Stimulated activated CD8-positive, alpha-beta memory T cell treated with anti-CD3 and anti-CD28 coated beads, Interleukin-2, amount 100 ng/mL, for 1 hour (primary cell): Measurements from ENCODE around the gene ONECUT1.
"Not testable (repeated sequence)": the region's sequence is repeated elsewhere in the genome, so short reads cannot be mapped to it uniquely, and the experiment has no call there.

ENCODE experiments used
- DNase-seq, 2 donors: peaks; one replicate each; pipeline ENCODE4 v3.0.0-alpha.2; 2020; ENCODE audit warnings: low read depth in 2 of 2

ONECUT1 gene

DNA sequence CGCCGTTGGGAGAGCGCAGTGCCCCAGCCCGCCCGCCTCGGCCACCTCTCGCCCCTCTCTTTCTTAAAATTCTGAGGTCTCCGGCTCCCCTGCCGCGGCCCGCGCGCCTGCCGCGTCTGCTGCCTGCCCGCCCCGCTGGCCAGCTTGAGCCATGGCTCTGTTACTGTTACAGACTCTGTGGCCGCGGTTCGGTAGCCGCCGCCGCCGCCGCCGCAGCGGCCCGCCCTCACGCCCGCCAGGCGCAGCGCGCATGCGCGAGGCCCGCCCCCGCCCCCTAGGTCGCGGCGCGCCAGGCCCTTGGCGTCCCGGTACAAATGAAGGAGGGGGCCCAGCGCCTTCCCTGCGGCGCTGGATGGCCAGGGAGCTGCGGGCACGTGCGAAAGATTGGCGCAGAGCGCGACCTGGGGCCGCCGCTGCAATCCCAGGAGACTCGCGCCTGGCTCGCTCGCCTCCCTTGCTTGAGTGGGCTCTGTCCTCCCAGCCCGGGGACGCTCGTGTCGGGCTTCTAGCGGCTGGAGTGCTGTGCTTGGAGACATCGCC lies at the start of gene ONECUT1:
Gene ONECUT1, minus strand, starts transcription at position 168 of the 540 bp plus-strand sequence. CDS start 452 bp downstream, outside the sequence.
- DNase-seq, result peak in 1 of 2 donors; percentile 13

DNA sequence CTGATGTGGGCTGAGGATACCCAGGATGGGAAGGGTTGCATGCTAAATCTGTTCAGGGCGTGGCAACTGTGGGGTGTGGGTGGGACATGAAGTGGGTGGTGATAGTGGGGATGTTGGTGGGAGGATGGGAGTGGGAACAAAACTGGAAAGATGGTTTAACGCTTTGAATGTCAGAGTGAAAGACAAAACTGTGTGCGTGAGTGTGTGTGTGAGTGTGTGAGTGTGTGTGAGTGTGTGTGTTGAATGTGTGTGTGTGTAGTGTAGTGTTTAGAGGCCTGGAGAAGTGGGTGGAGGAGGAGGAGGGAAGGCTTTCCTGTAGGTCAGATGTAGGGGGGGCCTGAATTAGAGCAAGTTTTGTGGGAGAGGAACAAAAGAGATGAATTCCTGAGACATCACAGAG lies 44.2 kb upstream of the ONECUT1 start:
- DNase-seq, result no peak

DNA sequence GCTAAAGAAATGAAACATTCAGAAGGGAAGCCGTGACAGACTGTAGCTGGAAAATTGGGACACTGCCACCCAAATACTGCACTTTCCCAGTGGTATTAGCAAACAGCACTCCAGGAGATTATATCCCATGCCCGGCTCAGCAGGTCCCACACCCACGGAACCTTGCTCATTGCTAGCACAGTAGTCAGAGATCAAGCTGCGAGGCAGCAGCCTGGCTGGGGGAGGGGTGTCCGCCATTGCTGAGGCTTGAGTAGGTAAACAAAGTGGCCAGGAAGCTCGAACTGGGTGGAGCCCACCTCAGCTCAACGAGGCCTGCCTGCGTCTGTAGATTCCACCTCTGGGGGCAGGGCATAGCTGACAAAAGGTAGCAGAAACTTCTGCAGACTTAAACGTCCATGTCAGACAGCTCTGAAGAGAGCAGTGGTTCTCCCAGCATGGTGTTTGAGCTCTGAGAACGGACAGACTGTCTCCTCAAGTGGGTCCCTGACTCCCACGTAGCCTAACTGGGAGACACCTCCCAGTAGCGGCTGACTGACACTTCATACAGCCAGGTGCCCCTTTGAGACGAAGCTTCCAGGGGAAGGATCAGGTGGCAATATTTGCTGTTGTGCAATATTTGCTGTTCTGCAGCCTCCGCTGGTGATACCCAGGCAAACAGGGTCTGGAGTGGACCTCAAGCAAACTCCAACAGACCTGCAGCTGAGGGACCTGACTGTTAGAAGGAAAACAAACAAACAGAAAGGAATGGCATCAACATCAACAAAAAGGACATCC lies 34.2 kb upstream of the ONECUT1 start:
- DNase-seq, result not testable (repeated sequence)

DNA sequence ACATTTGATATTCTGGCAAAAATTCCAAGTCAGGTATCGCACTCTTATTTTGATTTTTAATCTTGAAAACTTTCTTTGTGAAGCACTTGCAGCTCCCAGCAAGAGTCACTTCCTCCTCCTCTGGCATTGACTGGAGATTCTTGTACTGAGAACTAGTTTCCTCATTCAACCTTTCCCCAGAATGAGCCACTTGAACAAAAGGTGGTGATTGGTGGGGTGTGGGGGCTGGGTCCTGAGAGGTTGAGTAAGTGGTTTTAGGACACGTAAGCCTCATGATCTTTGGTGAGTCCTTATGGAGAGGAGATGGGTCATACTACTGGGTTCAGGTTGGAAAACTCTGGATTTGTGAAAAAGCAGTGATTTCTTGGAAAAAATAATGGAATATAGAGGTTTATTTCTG lies 32.3 kb upstream of the ONECUT1 start:
- DNase-seq, result no peak

DNA sequence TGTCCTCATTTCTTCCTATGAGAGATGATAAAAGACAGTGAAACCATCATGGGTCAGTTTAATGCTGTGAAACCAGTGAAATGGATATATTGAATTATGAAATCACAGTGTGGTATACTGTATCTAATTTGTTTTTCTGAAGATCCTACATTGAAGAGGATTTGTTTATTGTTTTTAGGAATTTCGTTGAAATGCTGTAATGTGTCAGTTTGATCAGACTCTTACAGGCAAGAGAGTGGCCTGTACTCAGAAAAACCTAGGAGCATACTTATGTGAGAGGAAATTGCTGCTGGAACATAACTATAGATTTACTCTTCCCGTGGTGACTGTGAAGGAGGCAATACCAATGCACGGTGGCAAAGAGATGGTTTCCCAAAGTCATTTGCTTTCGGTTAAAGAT lies 29.1 kb upstream of the ONECUT1 start:
- DNase-seq, result no peak

DNA sequence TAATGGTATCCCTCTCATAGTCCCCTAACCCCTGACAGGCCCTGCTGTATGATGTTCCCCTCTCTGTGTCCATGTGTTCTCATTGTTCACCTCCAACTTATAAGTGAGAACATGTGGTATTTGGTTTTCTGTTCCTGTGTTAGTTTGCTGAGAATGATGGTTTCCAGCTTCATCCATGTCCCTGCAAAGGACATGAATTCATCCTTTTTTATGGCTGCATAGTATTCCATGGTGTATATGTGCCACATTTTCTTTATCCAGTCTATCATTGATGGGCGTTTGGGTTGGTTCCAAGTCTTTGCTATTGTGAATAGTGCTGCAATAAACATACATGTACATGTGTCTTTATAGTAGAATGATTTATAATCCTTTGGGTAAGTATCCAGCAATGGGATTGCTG lies 25.8 kb upstream of the ONECUT1 start:
- not testable (repeated sequence) for DNase-seq

DNA sequence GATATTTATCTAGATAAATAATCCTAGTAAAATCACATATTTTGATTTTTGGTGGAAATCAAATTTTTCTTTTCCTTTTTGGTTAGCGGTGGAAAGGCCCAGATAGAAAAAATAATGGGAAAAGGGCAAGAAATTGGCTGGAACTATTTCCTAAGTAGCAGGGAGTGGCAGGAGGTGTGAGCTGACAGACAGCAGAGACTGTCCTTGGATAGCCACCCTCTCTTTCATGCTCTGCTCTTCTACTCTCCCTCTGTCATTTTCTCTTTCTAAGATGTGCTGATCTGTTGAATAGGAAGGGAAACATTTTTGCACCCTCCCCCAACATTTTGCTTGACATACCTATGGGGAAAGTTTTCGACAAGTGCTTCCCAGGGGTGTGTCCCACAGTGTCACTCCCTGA lies 18.9 kb upstream of the ONECUT1 start:
- no peak for DNase-seq

DNA sequence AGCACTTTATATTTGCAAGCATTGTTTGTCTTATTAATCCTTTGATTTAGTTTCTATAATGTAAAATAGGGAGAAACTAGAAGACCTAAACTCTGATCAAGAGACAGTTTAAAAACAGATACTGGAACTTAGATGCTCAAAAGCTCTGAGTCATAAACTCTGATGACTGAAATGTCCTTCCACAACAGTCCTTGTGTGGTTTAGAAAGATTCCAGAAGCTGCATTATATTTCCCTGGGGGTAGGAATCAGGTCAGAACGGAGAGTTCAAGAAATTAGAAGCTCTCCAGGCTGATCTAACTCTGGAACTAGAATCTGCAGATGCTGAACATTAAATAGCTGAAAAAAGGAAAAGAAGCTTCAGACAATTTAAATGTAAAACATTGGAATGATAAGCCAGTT lies 18.3 kb upstream of the ONECUT1 start:
- DNase-seq, result no peak

DNA sequence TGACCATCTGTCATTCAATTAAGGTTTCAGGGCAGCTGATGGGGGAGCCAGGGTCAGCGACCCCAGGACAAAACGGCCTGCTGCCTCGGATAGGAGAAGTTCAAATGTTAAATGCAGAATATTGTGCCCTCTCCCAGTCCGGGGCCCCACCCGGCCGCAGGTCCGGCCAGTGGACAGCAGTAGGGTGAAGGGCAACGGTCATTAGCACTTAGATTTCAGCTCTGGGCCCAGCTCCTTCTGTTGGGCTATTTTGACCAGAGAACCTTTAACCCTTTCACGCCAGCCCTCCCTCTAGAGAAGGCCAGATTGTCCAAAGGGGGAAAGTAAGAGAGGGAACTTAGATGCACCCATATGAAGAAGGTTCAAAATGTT lies 16.1 kb upstream of the ONECUT1 start:
- DNase-seq, result no peak

DNA sequence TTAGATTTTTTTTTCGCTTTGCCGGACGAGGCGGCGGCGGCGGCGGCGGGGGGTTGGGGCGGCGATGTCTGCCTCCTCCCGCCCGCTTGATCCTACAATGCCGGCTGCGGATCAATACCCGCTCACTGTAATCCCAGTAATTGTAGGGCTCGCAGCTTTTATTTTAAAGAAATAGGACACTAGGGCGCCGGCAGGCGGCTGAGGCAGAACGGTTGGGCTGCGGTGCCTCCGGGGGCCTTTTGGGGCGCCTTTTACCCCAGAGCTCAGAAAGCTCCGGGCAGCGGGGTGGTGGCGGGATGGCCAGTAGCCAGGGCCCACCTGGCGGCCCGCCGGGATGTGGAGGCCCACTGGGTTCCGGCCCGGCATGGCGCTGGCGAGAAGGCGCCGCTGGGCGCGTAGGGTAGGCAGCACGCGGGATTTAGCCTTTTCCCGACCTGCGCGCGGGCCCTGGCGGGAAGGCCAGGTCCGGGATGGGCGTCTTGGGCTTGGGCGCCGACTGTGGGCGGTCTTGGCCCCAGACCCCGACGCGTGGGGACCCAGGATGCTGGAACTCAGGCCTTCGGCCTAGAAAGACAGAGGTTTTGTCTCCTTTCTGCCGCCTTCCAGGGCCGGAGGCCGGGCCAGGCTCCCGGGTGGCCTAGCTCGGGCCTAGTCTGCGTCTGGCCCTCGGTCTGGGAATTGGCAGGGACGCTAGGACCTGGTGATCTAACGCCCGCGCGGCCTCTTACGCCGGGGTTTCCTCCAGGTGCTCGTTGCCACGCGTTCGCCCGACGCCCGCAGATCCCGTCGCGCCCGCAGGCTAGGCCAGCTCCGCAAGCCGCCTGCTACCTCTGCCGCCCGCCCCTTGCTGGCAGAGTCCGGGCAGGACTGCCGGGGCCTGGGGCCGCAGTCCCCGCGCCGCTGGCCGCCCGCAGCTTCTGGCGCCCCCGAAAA lies 15.5 kb upstream of the ONECUT1 start:
- DNase-seq, result no peak

DNA sequence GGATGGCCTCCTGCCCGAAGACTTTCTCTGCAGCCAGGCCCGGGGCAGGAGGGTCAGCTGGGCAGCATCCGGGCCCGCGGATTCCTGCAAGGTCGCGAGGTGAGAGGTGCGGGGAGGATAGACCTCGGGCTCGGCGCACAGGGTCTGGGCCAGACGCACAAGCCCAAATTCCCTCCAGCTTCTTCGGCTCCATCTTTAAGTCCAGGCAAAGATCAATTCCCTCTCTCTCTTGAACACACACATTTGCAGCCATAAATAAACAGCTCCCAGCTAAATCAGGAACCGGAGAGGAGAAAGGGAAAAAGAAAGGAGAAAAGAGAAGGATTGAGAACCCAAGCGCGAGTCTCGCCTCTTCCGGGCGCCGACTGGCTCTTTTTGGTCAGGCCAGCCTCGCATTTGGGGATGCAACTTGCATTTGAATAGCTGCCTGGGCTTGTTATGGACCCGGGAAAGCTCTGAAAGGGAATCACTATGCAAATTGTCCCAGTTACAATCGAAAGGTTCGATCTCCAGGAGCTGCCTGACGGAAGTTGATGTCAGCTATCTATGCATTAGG lies 14.5 kb upstream of the ONECUT1 start:
- no peak for DNase-seq

DNA sequence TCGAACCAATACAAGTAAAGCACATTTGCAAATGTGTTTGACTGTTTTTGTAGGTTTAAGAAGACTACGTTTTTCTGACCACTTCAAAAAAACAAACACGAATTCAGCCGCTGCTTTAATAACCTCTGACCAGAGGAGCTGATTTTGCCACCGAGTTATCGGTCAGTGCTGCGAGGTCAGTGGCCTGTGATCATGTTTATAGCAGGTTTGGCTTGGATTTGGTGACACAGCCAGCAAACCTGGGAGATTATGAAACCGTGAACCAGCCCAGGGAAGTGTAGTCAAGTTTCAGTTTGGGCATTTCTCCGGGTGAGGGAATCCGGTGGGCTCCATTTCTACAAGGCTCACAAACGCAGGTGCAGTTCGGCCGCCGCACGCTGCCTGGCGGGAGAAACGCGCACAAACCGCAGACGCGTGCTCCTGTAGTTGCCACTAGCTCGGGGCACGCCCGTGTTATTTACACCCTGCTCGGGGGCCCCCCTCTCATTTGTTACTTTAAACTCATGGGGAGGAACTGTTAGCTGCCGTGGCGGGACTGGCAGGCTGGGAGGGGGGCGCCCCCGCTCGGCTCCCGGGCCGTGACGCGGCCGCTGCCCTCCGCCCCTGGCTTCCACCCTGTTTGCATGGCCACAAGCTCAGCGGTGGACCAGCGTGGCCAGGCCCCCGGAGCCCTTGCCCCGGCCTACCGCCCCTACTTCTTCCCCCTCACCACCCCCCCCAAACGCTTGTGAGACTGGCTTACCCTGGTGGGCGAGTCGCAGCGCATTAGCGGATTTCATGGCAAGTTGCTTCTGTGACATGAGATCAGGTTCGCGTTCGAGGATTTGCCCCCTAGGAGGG lies 13.6 kb upstream of the ONECUT1 start:
- DNase-seq, result no peak

DNA sequence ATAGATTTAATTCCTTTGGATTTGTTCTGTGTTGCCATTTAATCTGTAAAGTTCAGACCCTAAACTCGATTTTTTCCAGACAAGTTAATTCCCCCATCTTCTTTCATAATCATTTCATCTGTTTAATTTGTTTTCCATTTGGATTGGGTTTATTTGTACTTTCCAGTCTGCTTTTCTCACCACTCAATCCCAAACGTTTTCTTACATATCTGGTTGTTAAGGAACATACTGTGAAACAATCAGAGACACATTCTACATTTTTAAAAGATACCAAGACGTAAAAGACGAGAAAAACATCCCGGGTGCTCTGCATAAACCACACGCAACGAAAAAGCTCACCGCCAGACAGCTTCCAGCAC lies 13.0 kb upstream of the ONECUT1 start:
- DNase-seq, result no peak

DNA sequence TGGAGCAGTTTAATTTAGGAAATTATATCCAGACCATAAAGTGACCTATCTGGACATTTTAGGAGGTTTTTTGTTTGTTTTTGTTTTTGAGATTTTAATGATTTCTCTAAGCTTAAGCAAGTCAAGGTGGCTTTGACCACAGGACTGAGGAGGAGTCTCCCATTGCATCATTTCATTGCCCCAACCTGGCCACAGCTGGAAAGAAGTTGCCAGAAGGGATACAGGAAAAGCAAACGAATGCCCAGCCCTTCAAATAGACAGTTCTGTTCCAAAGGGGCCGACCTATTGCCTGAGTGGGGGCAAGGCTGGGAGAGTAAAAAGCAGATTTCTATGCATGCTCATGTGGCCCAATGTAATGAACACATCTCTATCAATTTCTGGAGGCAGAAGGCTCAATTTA lies 12.0 kb upstream of the ONECUT1 start:
- no peak for DNase-seq

DNA sequence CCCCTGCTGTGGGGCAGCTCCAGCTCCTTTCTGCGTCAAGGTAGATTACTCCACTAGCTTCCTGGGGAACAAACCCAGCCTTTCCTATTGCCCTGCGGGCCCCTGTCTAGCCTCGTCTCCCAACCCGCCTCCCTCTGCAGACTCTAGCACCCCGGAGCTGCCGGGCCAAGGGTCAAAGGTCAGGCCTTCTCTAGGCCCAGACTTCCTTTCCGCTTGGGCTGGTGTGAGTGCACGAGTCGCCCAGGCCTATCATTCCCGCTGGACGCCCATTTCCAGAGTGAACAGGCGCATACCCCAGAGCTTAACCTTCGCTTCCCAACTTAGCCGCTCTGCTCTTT lies 11.6 kb upstream of the ONECUT1 start:
- no peak for DNase-seq

DNA sequence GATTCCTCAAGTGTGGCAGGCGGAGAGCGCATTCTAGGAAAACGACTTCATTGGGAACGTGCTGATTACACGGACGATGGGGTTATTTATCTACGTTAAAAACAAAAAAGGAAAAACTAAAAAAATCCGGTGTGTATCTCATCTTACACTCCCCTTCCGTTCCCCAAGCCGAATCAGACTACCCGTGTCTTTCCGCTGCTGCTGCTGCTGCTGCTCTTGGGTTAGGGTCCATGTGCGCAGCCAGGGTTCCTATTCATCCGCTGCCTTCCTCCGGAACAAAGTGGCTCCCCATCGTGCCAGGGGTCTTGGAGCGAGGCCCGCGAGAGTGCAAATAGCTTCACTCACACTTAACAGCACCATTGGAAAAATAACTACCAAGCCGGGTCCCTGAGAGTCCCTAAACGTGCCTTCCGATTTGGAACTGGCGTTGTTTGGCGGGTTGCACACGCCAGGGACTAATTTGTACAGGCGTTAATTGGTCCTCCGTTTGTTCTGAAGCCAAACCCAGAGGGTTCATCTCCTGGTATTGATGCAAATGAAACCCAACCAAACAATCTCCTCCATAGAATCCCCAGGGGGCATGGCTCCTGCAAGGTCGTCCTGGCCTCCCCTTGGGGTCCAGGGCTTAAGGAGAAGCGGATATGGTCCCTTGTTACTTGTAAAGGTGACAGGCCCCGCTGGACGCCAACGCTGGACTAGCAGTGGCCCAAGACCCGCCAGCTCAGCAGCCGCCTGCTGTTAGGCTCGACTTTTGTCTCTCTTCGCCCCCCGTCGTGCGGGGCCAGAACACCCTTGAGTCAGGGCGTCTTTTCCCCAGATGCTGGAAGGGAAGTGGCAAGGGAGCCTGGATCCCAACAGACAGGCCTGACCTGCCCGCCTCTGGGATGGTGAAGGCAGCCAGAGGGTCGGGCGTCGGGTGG lies 11.0 kb upstream of the ONECUT1 start:
- no peak for DNase-seq

DNA sequence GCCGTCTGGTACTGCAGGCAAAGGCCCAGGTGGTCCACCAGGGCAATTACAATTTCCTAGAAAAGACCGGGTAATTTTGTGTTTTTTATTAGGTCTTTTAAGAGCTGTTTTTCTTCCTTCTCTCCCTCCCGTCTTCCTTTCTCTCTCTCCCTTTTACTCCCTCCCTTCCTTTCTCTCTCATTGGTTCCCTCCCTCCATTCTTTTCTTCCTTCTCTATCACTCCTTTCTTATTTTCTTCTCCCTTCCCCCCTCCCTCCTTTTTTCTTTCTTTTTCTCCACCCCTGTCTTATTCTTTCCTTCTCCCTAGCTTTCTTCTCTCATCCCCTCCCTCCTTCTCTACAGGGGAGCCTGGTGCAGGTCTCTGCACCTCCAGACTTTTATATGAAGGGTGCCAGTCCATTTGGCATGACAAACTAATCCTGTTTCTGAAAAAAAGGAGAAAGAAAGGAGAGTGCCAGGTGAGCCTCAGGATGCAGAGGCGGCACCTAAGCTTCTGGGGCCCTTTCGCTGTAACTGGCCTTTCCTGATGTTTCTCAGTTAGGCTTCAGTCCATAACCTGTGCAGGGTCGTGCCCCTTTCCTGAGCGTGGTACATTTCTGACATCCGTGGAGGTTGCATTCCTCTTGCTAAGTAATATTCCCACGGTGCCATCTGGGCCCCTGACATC lies 9.1 kb upstream of the ONECUT1 start:
- DNase-seq, result no peak

DNA sequence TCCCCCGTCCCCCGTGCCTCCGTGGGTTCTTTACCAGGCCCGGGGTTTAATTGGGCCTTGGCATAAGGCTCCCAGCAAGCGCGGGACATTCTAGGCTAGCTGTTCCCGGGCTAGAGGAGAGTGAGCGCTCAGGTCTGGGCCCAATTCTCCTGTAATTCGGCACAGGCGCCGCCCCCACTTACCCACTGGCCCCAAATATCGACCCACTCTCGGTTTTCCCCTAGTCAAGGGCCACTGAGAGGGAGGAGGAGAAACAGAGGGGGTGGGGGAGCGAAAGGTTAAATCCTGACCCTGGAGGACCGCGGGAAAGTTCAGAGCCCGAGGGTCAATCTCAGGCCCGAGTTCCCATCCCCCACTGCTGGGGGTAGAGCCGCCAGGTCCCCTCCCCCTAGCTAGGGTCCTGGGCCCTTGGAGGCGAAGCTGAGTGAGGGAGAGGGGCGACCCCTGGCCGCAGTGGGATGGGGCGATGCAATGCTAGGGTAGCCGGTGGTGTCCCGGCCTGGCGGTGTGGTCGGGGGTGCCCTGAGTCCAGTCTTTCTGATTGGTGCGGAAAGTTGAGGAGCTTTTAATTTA lies 8.5 kb upstream of the ONECUT1 start:
- DNase-seq, result no peak

DNA sequence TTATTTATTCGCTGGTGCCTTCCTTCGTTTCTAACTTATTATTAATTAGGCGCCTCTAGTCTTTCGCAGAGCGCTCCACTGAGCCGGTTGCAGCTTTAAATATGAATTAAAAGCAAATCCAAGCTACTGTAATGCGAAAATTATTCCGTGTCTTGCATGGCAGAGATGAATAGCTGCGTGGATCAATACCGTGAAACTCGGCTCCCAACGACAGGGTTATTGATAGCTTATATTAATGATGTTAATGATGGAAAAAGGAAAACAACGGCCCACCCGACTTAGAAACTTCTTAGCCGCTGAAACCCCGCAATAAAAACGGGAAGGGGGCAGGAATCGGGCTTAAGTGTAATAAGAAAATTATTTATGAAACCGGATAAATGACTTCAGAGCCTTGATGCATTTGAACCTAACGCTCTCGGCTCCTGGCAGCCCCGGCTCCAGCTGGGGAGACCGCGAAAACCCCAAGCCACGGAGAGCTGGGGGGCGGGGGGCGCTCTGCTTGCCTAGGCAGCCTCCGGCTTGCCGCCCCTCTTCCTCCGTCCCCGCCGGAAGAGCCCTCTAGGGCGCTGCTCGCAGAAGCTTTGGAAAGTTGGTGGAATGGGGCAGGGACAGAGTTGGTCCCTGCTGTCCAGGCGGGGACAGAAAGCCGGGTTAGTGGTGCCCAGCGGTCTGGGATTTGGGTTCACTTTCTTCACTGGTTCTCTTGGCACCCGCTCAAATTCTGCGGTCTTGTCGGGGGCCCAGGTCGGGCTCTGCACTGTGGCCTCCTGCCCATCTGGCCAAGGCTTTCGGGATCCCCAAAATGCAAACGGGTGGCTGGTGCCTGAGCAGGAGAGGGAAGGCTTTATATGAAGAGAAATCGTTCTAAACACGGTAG lies 7.7 kb upstream of the ONECUT1 start:
- no peak for DNase-seq
